Effector CD8-positive, alpha-beta T cell (primary cell): ENCODE measurements around the gene GPBAR1.
"Not testable (repeated sequence)": the region's sequence is repeated elsewhere in the genome, so short reads cannot be mapped to it uniquely, and the experiment has no call there.

Source experiments
- DNase-seq: peaks from one replicate; lab custom pipeline; 2025; lab: John Stamatoyannopoulos, UW

GPBAR1 gene

GRCh38 chr2:218310853-218311540 is 50.2 kb downstream of the GPBAR1 start:
- DNase-seq, result no peak

- DNase-seq, result not testable (repeated sequence)
Measured at GRCh38 chr2:218311541-218312266, 50.9 kb downstream of the GPBAR1 start.

GRCh38 chr2:218312267-218312756 is 51.5 kb downstream of the GPBAR1 start:
- DNase-seq, result no peak

- DNase-seq, result no peak
Measured at GRCh38 chr2:218313356-218313755, 52.5 kb downstream of the GPBAR1 start.
